Activated CD8-positive, alpha-beta memory T cell treated with anti-CD3 and anti-CD28 coated beads, Interleukin-2, amount 50 U/mL, for 1 hour (primary cell): Measurements from ENCODE around the gene HAVCR2.

Experiments used
- DNase-seq: peaks from one replicate; pipeline ENCODE4 v3.0.0-alpha.2; 2020; ENCODE audit errors: extremely low read depth

The HAVCR2 gene

GRCh38 chr5:157108976-157109375 is at the start of gene HAVCR2:
HAVCR2 (minus strand) TSS chr5:157109044; CDS start chr5:157108983, 61 bp downstream.
- no peak for DNase-seq

- DNase-seq, result no peak
Observed at GRCh38 chr5:157157293-157157891, 48.5 kb upstream of the HAVCR2 start.

- no peak for DNase-seq
Observed at GRCh38 chr5:157155297-157155696, 46.5 kb upstream of the HAVCR2 start.

GRCh38 chr5:157150995-157151394 is 42.2 kb upstream of the HAVCR2 start:
- DNase-seq, result no peak

- DNase-seq, result peak; percentile 60
Observed at GRCh38 chr5:157148734-157149615, 40.1 kb upstream of the HAVCR2 start.

GRCh38 chr5:157143127-157143971 is 34.5 kb upstream of the HAVCR2 start:
- peak; percentile 38 for DNase-seq

- DNase-seq, result peak; percentile 90
Observed at GRCh38 chr5:157142317-157143126, 33.7 kb upstream of the HAVCR2 start, which contains the start of gene MED7. MED7 (minus strand) TSS chr5:157142865; CDS start chr5:157139431, 3,434 bp downstream.

GRCh38 chr5:157137691-157138090 is 28.8 kb upstream of the HAVCR2 start:
- no peak for DNase-seq

- DNase-seq, result no peak
Observed at GRCh38 chr5:157132281-157132612, 23.4 kb upstream of the HAVCR2 start.

- no peak for DNase-seq
Observed at GRCh38 chr5:157130925-157131324, 22.1 kb upstream of the HAVCR2 start.

GRCh38 chr5:157121709-157122108 is 12.9 kb upstream of the HAVCR2 start:
- no peak for DNase-seq

- DNase-seq, result no peak
Observed at GRCh38 chr5:157120102-157120501, 11.3 kb upstream of the HAVCR2 start.

- DNase-seq, result no peak
Observed at GRCh38 chr5:157116483-157116954, 7.7 kb upstream of the HAVCR2 start.

- no peak for DNase-seq
Observed at GRCh38 chr5:157115502-157115901, 6.7 kb upstream of the HAVCR2 start.

- DNase-seq, result no peak
Observed at GRCh38 chr5:157115012-157115411, 6.2 kb upstream of the HAVCR2 start.

GRCh38 chr5:157113002-157113401 is 4.2 kb upstream of the HAVCR2 start:
- no peak for DNase-seq

- no peak for DNase-seq
Observed at GRCh38 chr5:157109744-157110143, 900 bp upstream of the HAVCR2 start.

GRCh38 chr5:157107508-157107907 is 1.3 kb downstream of the HAVCR2 start:
- no peak for DNase-seq

- no peak for DNase-seq
Observed at GRCh38 chr5:157106630-157107461, 2.0 kb downstream of the HAVCR2 start.

- DNase-seq, result no peak
Observed at GRCh38 chr5:157100140-157100679, 8.6 kb downstream of the HAVCR2 start.
